IPS DF 6.9 (cell line): ENCODE data around the gene RCE1.

ENCODE experiments used
- DNase-seq: peaks from one replicate; pipeline ENCODE4 v3.0.0-alpha.2; 2013; ENCODE audit warnings: low read depth, low spot score
- H3K27ac ChIP-seq: one replicate; pipeline ENCODE4 v1.5.1; 2013; ENCODE audit warnings: low read length, control low read depth
- H3K27me3 ChIP-seq: 2 replicates; pipeline ENCODE4 v1.6.1; 2013; ENCODE audit warnings: mild to moderate bottlenecking, low read length; ENCODE audit not compliant: control insufficient read depth, insufficient read depth
- H3K36me3 ChIP-seq: 2 replicates; pipeline ENCODE4 v1.6.1; 2013; ENCODE audit warnings: low read length; ENCODE audit not compliant: control insufficient read depth, insufficient read depth
- H3K4me1 ChIP-seq: 2 replicates; pipeline ENCODE4 v1.6.1; 2013; ENCODE audit warnings: low read length; ENCODE audit not compliant: control insufficient read depth, insufficient read depth
- H3K4me3 ChIP-seq: 2 replicates; pipeline ENCODE4 v1.5.1; 2013; ENCODE audit warnings: mild to moderate bottlenecking, low read length
- H3K9me3 ChIP-seq: 2 replicates; pipeline ENCODE4 v1.6.1; 2013; ENCODE audit warnings: low read length, inconsistent platforms; ENCODE audit not compliant: control insufficient read depth, insufficient read depth
- WGBS: extraction: QIAGEN DNeasy Blood & Tissue Kit; methylation state at CpG from one replicate; pipeline ENCODE4 v1.1.7; 2013; ENCODE audit warnings: mixed read lengths, missing lambda C conversion rate; ENCODE audit not compliant: insufficient read length, insufficient coverage; 5-methylcytosine and 5-hydroxymethylcytosine counted together

The RCE1 gene

GRCh38 chr11:66844496-66845142, 1.4 kb downstream of the RCE1 start:
- no peaks in the 10 kb centered on the region for H3K9me3 ChIP-seq
- H3K36me3 ChIP-seq: peaks cover 20% of the 10 kb centered on the region
- no peak for DNase-seq
- no peak overlapping the region for H3K4me3 ChIP-seq
- no peaks in the 10 kb centered on the region for H3K27me3 ChIP-seq
- peaks cover 5% of the 10 kb centered on the region; the same call in 1 of the 2 replicates for H3K4me1 ChIP-seq
- no CpG with 5 or more reads among the region's 12 CpGs for WGBS
- no peak overlapping the region for H3K27ac ChIP-seq

- no peak overlapping the region for H3K4me3 ChIP-seq
- no peak for DNase-seq
- H3K27ac ChIP-seq: no peak overlapping the region
- H3K36me3 ChIP-seq: peaks cover 20% of the 10 kb centered on the region
- H3K9me3 ChIP-seq: no peaks in the 10 kb centered on the region
- peaks cover 5% of the 10 kb centered on the region; the same call in 1 of the 2 replicates for H3K4me1 ChIP-seq
- no peaks in the 10 kb centered on the region for H3K27me3 ChIP-seq
- no CpG with 5 or more reads among the region's 15 CpGs for WGBS
Observed at GRCh38 chr11:66845143-66845875, 2.1 kb downstream of the RCE1 start.

- Histone ChIP-seq H3K4me1 (peaks cover 5% of the 10 kb centered on the region; the same call in 1 of the 2 replicates), H3K27me3 (no peaks in the 10 kb centered on the region), H3K9me3 (no peaks in the 10 kb centered on the region), H3K27ac (no peak overlapping the region), H3K36me3 (peaks cover 20% of the 10 kb centered on the region), H3K4me3 (no peak overlapping the region)
- whole genome bisulfite sequencing: no CpG with 5 or more reads among the region's 9 CpGs
- no peak for DNase-seq
Observed at GRCh38 chr11:66845876-66846212, 2.6 kb downstream of the RCE1 start.

GRCh38 chr11:66846671-66847091, 3.4 kb downstream of the RCE1 start:
- WGBS: no CpG with 5 or more reads among the region's 4 CpGs
- H3K36me3 ChIP-seq: peaks cover 20% of the 10 kb centered on the region
- H3K27ac ChIP-seq: no peak overlapping the region

GRCh38 chr11:66847461-66848232, 4.4 kb downstream of the RCE1 start:
- H3K27me3 ChIP-seq: no peaks in the 10 kb centered on the region
- no peak overlapping the region for H3K4me3 ChIP-seq
- no peaks in the 10 kb centered on the region for H3K9me3 ChIP-seq
- H3K27ac ChIP-seq: no peak overlapping the region
- peaks cover 5% of the 10 kb centered on the region; the same call in 1 of the 2 replicates for H3K4me1 ChIP-seq
- WGBS: no CpG with 5 or more reads among the region's 14 CpGs
- no peak for DNase-seq
- peaks cover 20% of the 10 kb centered on the region for H3K36me3 ChIP-seq

More at GRCh38 chr11:66846671-66847091, 3.4 kb downstream of the RCE1 start:
- Histone ChIP-seq H3K4me3 (no peak overlapping the region), H3K4me1 (peaks cover 5% of the 10 kb centered on the region; the same call in 1 of the 2 replicates), H3K9me3 (no peaks in the 10 kb centered on the region), H3K27me3 (no peaks in the 10 kb centered on the region)
- DNase-seq: no peak

- no CpG with 5 or more reads among the region's 28 CpGs for WGBS
- H3K9me3 ChIP-seq: no peaks in the 10 kb centered on the region
- H3K36me3 ChIP-seq: peaks cover 16% of the 10 kb centered on the region
- H3K27me3 ChIP-seq: no peaks in the 10 kb centered on the region
- no peak overlapping the region for H3K27ac ChIP-seq
- H3K4me1 ChIP-seq: peaks cover 5% of the 10 kb centered on the region; the same call in 1 of the 2 replicates
- DNase-seq: no peak
- H3K4me3 ChIP-seq: no peak overlapping the region
Observed at GRCh38 chr11:66848671-66849500, 5.6 kb downstream of the RCE1 start.

- no peaks in the 10 kb centered on the region for H3K4me1 ChIP-seq
- DNase-seq: no peak
- no peak overlapping the region for H3K4me3 ChIP-seq
- H3K27ac ChIP-seq: no peak overlapping the region
- no peaks in the 10 kb centered on the region for H3K27me3 ChIP-seq
- H3K9me3 ChIP-seq: no peaks in the 10 kb centered on the region
- WGBS: no CpG with 5 or more reads among the region's 22 CpGs
- H3K36me3 ChIP-seq: peaks cover 16% of the 10 kb centered on the region
Observed at GRCh38 chr11:66849501-66850234, 6.4 kb downstream of the RCE1 start.

- H3K4me1 ChIP-seq: no peaks in the 10 kb centered on the region
- H3K27ac ChIP-seq: no peak overlapping the region
- H3K36me3 ChIP-seq: peaks cover 15% of the 10 kb centered on the region
- H3K4me3 ChIP-seq: no peak overlapping the region
- H3K27me3 ChIP-seq: no peaks in the 10 kb centered on the region
- no CpG with 5 or more reads among the region's 10 CpGs for WGBS
- DNase-seq: no peak
- no peaks in the 10 kb centered on the region for H3K9me3 ChIP-seq
Observed at GRCh38 chr11:66850235-66850587, 7.0 kb downstream of the RCE1 start.

- Histone ChIP-seq H3K4me1 (peaks cover 2% of the 10 kb centered on the region; the same call in 1 of the 2 replicates), H3K9me3 (no peaks in the 10 kb centered on the region), H3K36me3 (peaks cover 10% of the 10 kb centered on the region; the same call in 1 of the 2 replicates), H3K27me3 (no peaks in the 10 kb centered on the region), H3K27ac (no peak overlapping the region), H3K4me3 (no peak overlapping the region)
- no peak for DNase-seq
- no CpG with 5 or more reads among the region's 23 CpGs for WGBS
Observed at GRCh38 chr11:66850588-66851238, 7.5 kb downstream of the RCE1 start.
